Mucosa of rectum (tissue), 2 donors: ENCODE data around the gene NLGN1.

Experiments
- H3K27ac ChIP-seq, 2 donors: one replicate each; pipeline ENCODE4 v1.7.0; 2013; ENCODE audit warnings: inconsistent platforms in 2 of 2, low read depth in 2 of 2, low read length in 2 of 2
- H3K27me3 ChIP-seq, 2 donors: one replicate each; pipeline ENCODE4 v1.7.0; 2013; ENCODE audit warnings: low read length in 2 of 2; ENCODE audit not compliant: control insufficient read depth in 2 of 2, insufficient read depth in 2 of 2
- H3K36me3 ChIP-seq, 2 donors: one replicate each; pipeline ENCODE4 v1.7.0; 2013; ENCODE audit warnings: low read length in 2 of 2; ENCODE audit not compliant: control insufficient read depth in 2 of 2, insufficient read depth in 2 of 2
- H3K4me1 ChIP-seq, 2 donors: one replicate each; pipeline ENCODE4 v1.7.0; 2013; ENCODE audit warnings: low read length in 2 of 2, mild to moderate bottlenecking in 1 of 2; ENCODE audit not compliant: control insufficient read depth in 2 of 2, insufficient read depth in 2 of 2
- H3K4me3 ChIP-seq, 2 donors: one replicate each; pipeline ENCODE4 v1.7.0; 2013; ENCODE audit warnings: low read length in 2 of 2
- H3K9ac ChIP-seq, 2 donors: one replicate each; pipeline ENCODE4 v1.7.0; 2013; ENCODE audit warnings: low read length in 2 of 2, low read depth in 1 of 2, mild to moderate bottlenecking in 1 of 2
- H3K9me3 ChIP-seq, 2 donors: one replicate each; pipeline ENCODE4 v1.7.0; 2013; ENCODE audit warnings: low read length in 2 of 2; ENCODE audit not compliant: control insufficient read depth in 2 of 2
- donor health status: healthy.
- donor health status: Normal muscosa, but diverticular disease.

The NLGN1 gene

GRCh38 chr3:173688216-173688842 lies 290.8 kb downstream of the NLGN1 start:
- Histone ChIP-seq H3K36me3 (no peaks in the 10 kb centered on the region), H3K27me3 (no peaks in the 10 kb centered on the region), H3K9me3 (no peaks in the 10 kb centered on the region), H3K9ac (no peak overlapping the region), H3K27ac (no peak overlapping the region), H3K4me1 (no peaks in the 10 kb centered on the region), H3K4me3 (no peak overlapping the region)

- no peaks in the 10 kb centered on the region for H3K4me1 ChIP-seq
- no peak overlapping the region for H3K4me3 ChIP-seq
- H3K36me3 ChIP-seq: no peaks in the 10 kb centered on the region
- H3K27ac ChIP-seq: no peak overlapping the region
- H3K9me3 ChIP-seq: no peaks in the 10 kb centered on the region
- no peak overlapping the region for H3K9ac ChIP-seq
- H3K27me3 ChIP-seq: no peaks in the 10 kb centered on the region
Observed at GRCh38 chr3:173690542-173691180, 293.1 kb downstream of the NLGN1 start.

DNA sequence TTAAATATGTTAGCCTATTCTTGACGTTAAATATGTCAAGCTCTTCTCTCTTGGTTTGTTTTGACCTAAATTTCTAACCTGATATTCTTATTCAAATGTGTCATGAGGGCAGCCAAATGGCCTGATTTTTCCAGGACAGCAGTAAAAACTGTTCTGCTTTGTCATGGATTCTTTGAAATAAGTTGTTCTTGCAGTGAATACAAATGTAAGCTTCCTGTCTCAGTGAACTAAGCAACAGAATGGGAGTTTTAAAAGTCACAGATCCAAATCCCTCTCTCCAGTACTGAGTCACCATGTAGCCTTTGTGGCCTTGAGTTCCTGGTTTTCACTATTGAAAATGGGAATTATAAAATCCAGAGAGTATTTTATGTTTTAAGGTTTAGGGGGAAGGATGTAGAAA lies 301.8 kb downstream of the NLGN1 start:
- no peaks in the 10 kb centered on the region for H3K9me3 ChIP-seq
- H3K9ac ChIP-seq: no peak overlapping the region
- no peak overlapping the region for H3K27ac ChIP-seq
- H3K4me1 ChIP-seq: no peaks in the 10 kb centered on the region
- H3K36me3 ChIP-seq: no peaks in the 10 kb centered on the region
- no peaks in the 10 kb centered on the region for H3K27me3 ChIP-seq
- no peak overlapping the region for H3K4me3 ChIP-seq

- Histone ChIP-seq H3K36me3 (no peaks in the 10 kb centered on the region), H3K4me1 (no peaks in the 10 kb centered on the region), H3K27me3 (no peaks in the 10 kb centered on the region), H3K9ac (no peak overlapping the region), H3K9me3 (no peaks in the 10 kb centered on the region), H3K27ac (no peak overlapping the region), H3K4me3 (no peak overlapping the region)
Observed at GRCh38 chr3:173700336-173700735, 302.8 kb downstream of the NLGN1 start.

- no peaks in the 10 kb centered on the region for H3K4me1 ChIP-seq
- no peak overlapping the region for H3K27ac ChIP-seq
- no peaks in the 10 kb centered on the region for H3K36me3 ChIP-seq
- no peaks in the 10 kb centered on the region for H3K9me3 ChIP-seq
- no peak overlapping the region for H3K4me3 ChIP-seq
- H3K9ac ChIP-seq: no peak overlapping the region
- H3K27me3 ChIP-seq: no peaks in the 10 kb centered on the region
Observed at GRCh38 chr3:173702561-173702960, 305.0 kb downstream of the NLGN1 start.

DNA sequence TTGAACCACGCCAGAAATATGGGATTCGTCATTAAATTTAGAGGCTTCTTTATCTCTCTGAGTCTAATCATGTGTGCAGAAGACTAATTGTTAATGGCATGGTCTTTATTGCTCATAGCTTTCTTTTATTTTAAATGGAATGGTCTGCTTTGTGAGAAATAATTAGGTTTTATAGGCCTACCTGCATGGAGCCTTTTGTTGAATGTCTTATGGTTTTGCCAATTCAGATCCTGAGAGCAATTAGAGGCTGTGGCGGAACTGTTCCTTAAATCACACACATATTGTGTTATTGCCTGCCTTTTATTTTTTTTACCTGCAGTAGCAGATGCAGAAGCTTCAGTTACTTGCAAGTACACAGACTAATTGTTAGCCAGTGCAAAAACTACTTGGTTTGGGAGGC lies 306.2 kb downstream of the NLGN1 start:
- Histone ChIP-seq H3K9ac (no peak overlapping the region), H3K36me3 (no peaks in the 10 kb centered on the region), H3K9me3 (no peaks in the 10 kb centered on the region), H3K27ac (no peak overlapping the region), H3K4me1 (no peaks in the 10 kb centered on the region), H3K4me3 (no peak overlapping the region), H3K27me3 (no peaks in the 10 kb centered on the region)

DNA sequence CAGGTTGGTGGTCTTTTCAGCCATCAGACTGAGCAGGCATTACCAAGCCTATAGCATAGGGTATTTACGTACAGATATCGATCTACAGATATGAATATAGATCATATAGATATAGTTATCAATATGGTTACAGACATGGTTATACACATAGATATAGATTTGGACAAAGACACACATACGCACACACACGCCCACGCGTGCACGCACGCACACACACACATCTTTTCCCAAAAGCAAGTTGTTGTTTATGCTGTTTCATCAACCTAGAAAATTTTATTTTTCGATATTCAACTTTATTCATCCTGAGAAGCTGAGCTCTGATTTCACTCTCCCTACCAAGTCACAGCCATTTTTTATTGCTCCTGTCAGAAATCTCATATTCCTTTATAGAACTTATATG lies 309.1 kb downstream of the NLGN1 start:
- no peaks in the 10 kb centered on the region for H3K27me3 ChIP-seq
- no peak overlapping the region for H3K9ac ChIP-seq
- no peak overlapping the region for H3K4me3 ChIP-seq
- no peaks in the 10 kb centered on the region for H3K4me1 ChIP-seq
- H3K9me3 ChIP-seq: no peaks in the 10 kb centered on the region
- H3K36me3 ChIP-seq: no peaks in the 10 kb centered on the region
- no peak overlapping the region for H3K27ac ChIP-seq

DNA sequence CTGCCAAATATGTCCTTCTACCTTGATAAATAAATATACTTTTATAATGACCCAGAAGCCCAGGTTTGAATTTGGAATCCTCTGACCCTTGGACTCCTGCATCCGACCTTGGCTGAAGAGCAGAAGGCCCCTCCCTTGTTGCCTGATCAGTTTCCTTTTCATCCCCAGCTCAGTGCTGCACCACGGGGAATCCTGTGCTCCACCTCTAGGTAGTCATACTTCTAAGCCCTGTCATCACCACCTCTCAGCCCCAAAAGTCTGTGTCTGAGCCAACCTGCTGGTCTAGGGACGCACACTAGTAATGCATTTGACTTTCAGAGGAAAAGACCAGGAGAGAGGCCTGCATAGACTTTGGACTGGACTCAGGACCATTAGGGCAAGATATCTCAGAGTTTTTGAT lies 310.6 kb downstream of the NLGN1 start:
- no peak overlapping the region for H3K4me3 ChIP-seq
- no peaks in the 10 kb centered on the region for H3K4me1 ChIP-seq
- H3K9me3 ChIP-seq: no peaks in the 10 kb centered on the region
- H3K9ac ChIP-seq: no peak overlapping the region
- no peaks in the 10 kb centered on the region for H3K36me3 ChIP-seq
- no peak overlapping the region for H3K27ac ChIP-seq
- no peaks in the 10 kb centered on the region for H3K27me3 ChIP-seq

GRCh38 chr3:173709026-173709425 lies 311.5 kb downstream of the NLGN1 start:
- no peaks in the 10 kb centered on the region for H3K9me3 ChIP-seq
- no peaks in the 10 kb centered on the region for H3K36me3 ChIP-seq
- H3K27ac ChIP-seq: no peak overlapping the region
- H3K27me3 ChIP-seq: no peaks in the 10 kb centered on the region
- no peaks in the 10 kb centered on the region for H3K4me1 ChIP-seq
- no peak overlapping the region for H3K9ac ChIP-seq
- H3K4me3 ChIP-seq: no peak overlapping the region

- Histone ChIP-seq H3K4me1 (no peaks in the 10 kb centered on the region), H3K27me3 (no peaks in the 10 kb centered on the region)
Observed at GRCh38 chr3:173711619-173712018, 314.1 kb downstream of the NLGN1 start.

More at GRCh38 chr3:173711619-173712018, 314.1 kb downstream of the NLGN1 start:
- no peaks in the 10 kb centered on the region for H3K9me3 ChIP-seq
- no peak overlapping the region for H3K27ac ChIP-seq
- H3K9ac ChIP-seq: no peak overlapping the region
- H3K36me3 ChIP-seq: no peaks in the 10 kb centered on the region
- no peak overlapping the region for H3K4me3 ChIP-seq
